Measurements from ENCODE around the gene ZBTB7C.

- TF ChIP-seq CTCF (IDR thresholded peaks at IDR 0.05) (no peak), EZH2 (IDR thresholded peaks at IDR 0.05; ENCODE audit: borderline replicate concordance, insufficient read depth, low read depth, low read length, poor library complexity, severe bottlenecking) (no peak)
Measured at GRCh38 chr18:48153613-48154481, 255.3 kb downstream of the ZBTB7C start.

Data from B cell (primary cell).